H1 (cell line): ENCODE measurements around the gene GAMT. TPM values are rescaled to one million over a fixed set of nuclear protein-coding genes. Genes with fewer than 3 reads are reported as not detected.
A peak's percentile ranks its signal among the peaks of the same experiment; 100 is the strongest.

ENCODE experiments used
- CTCF ChIA-PET: fragments of 300-600 bp; sonication (Branson Sonifier 250); formaldehyde crosslinking; loops from one replicate; lab custom pipeline; 2021; ENCODE audit not compliant: partially characterized antibody; lab: Charles Lee
- POLR2A ChIA-PET: fragments of 300-600 bp; sonication (Branson Sonifier 250); formaldehyde crosslinking; loops from one replicate; lab custom pipeline; 2021; ENCODE audit warnings: inconsistent platforms; ENCODE audit not compliant: partially characterized antibody; lab: Charles Lee
- DNase-seq, 2 experiments: peaks; one replicate each; pipeline versions ENCODE4 v3.0.0 to v3.0.0-alpha.2; 2010 to 2022; ENCODE audit warnings: low spot score in 2 of 2, low read depth in 1 of 2, mixed read lengths in 1 of 2
- FAIRE-seq: peaks from 2 replicates; lab custom pipeline; 2011; peaks lifted over from hg19 to GRCh38; lab: Jason Lieb, UNC
- H2AFZ ChIP-seq: 2 replicates; pipeline ENCODE4 v1.8.1; 2012; ENCODE audit warnings: low read length, inconsistent platforms
- H2AK5ac ChIP-seq: 2 replicates; pipeline ENCODE4 v1.6.1; 2013; ENCODE audit warnings: low read depth, low read length
- H2BK120ac ChIP-seq: replicated peaks from 2 replicates; pipeline ENCODE3; 2013; ENCODE audit warnings: low read depth, low read length, inconsistent platforms
- H2BK12ac ChIP-seq: 2 replicates; pipeline ENCODE4 v1.6.1; 2013; ENCODE audit warnings: low read depth, low read length
- H2BK15ac ChIP-seq: 2 replicates; pipeline ENCODE4 v1.6.1; 2013; ENCODE audit warnings: low read length
- H2BK20ac ChIP-seq: 2 replicates; pipeline ENCODE4 v1.6.1; 2013; ENCODE audit warnings: low read length
- H2BK5ac ChIP-seq: 2 replicates; pipeline ENCODE4 v1.6.1; 2013; ENCODE audit warnings: low read depth, low read length
- H3K14ac ChIP-seq: 2 replicates; pipeline ENCODE4 v1.6.1; 2013; ENCODE audit warnings: inconsistent platforms; ENCODE audit not compliant: insufficient read length
- H3K18ac ChIP-seq: 2 replicates; pipeline ENCODE4 v1.6.1; 2013; ENCODE audit warnings: low read length; ENCODE audit errors: extremely low read depth
- H3K23ac ChIP-seq: 2 replicates; pipeline ENCODE4 v1.6.1; 2013; ENCODE audit warnings: inconsistent platforms; ENCODE audit not compliant: insufficient read length
- H3K23me2 ChIP-seq: 2 replicates; pipeline ENCODE4 v1.6.1; 2013; ENCODE audit warnings: low read depth, low read length
- H3K27ac ChIP-seq: 2 replicates; pipeline ENCODE4 v1.6.1; 2011; ENCODE audit warnings: low read depth, low read length, inconsistent platforms
- H3K27me3 ChIP-seq, 4 experiments: replicated peaks in 1 of 4; 1 replicate in 1 of 4; 2 replicates in 3 of 4; pipeline versions ENCODE4 v1.6.1 to v1.8.1; 2011 to 2013; ENCODE audit warnings: low read length in 3 of 4, mild to moderate bottlenecking in 3 of 4, inconsistent platforms in 2 of 4, mixed read lengths in 2 of 4, moderate library complexity in 1 of 4; ENCODE audit not compliant: control insufficient read depth in 3 of 4, insufficient read depth in 3 of 4; ENCODE audit errors: extremely low read depth in 1 of 4
- H3K36me3 ChIP-seq, 4 experiments: 2 replicates each; pipeline versions ENCODE4 v1.6.1 to v1.8.1; 2011 to 2013; ENCODE audit warnings: mild to moderate bottlenecking in 4 of 4, low read length in 3 of 4, moderate library complexity in 2 of 4, control low read depth in 1 of 4, inconsistent platforms in 1 of 4; ENCODE audit not compliant: insufficient read depth in 4 of 4, control insufficient read depth in 2 of 4
- H3K4ac ChIP-seq: replicated peaks from 2 replicates; pipeline ENCODE3; 2013; ENCODE audit warnings: low read length, low read depth, mixed read lengths, inconsistent platforms; ENCODE audit not compliant: insufficient read length
- H3K4me1 ChIP-seq, 4 experiments: replicated peaks in 1 of 4; 1 replicate in 1 of 4; 2 replicates in 3 of 4; pipeline versions ENCODE4 v1.6.1 to v1.8.1; 2011 to 2013; ENCODE audit warnings: low read length in 3 of 4, inconsistent platforms in 2 of 4, mixed read lengths in 1 of 4; ENCODE audit not compliant: insufficient read depth in 4 of 4, control insufficient read depth in 3 of 4
- H3K4me2 ChIP-seq, 2 experiments: 2 replicates each; pipeline versions ENCODE4 v1.6.1 to v1.8.1; 2011 to 2013; ENCODE audit warnings: low read depth in 2 of 2, low read length in 2 of 2, control low read depth in 1 of 2, inconsistent platforms in 1 of 2, mild to moderate bottlenecking in 1 of 2; ENCODE audit not compliant: insufficient read depth in 1 of 2
- H3K4me3 ChIP-seq, 4 experiments: fragments of 200-600, 300-600 bp in 1 of 4; sonication (generic), shearing (Covaris generic), sonication (Bioruptor Twin) in 1 of 4; 2 replicates each; pipeline versions ENCODE4 v1.5.1 to v1.8.1; 2011 to 2016; ENCODE audit warnings: low read length in 4 of 4, low read depth in 3 of 4, control low read depth in 2 of 4, inconsistent platforms in 2 of 4, mild to moderate bottlenecking in 2 of 4, mixed read lengths in 1 of 4, moderate library complexity in 1 of 4; ENCODE audit not compliant: insufficient read depth in 2 of 4; ENCODE audit errors: extremely low read depth in 1 of 4
- H3K56ac ChIP-seq: replicated peaks from 2 replicates; pipeline ENCODE3; 2013; ENCODE audit warnings: low read depth, mild to moderate bottlenecking, mixed read lengths, low read length, inconsistent platforms; ENCODE audit not compliant: insufficient read length
- H3K79me1 ChIP-seq: 2 replicates; pipeline ENCODE4 v1.6.1; 2013; ENCODE audit warnings: low read depth, low read length, control low read depth
- H3K79me2 ChIP-seq, 2 experiments: 2 replicates each; pipeline versions ENCODE4 v1.6.1 to v1.8.1; 2012 to 2013; ENCODE audit warnings: low read length in 2 of 2, mild to moderate bottlenecking in 2 of 2, inconsistent platforms in 1 of 2; ENCODE audit not compliant: insufficient read depth in 2 of 2, control insufficient read depth in 1 of 2
- H3K9ac ChIP-seq, 4 experiments: replicated peaks in 1 of 4; 1 replicate in 1 of 4; 2 replicates in 3 of 4; pipeline versions ENCODE4 v1.6.1 to v1.8.1; 2011 to 2013; ENCODE audit warnings: low read depth in 3 of 4, low read length in 3 of 4, control low read depth in 2 of 4, mild to moderate bottlenecking in 2 of 4, moderate library complexity in 2 of 4, inconsistent platforms in 1 of 4; ENCODE audit errors: extremely low read depth in 1 of 4
- H3K9me3 ChIP-seq, 2 experiments: 2 replicates each; pipeline versions ENCODE4 v1.6.1 to v1.8.1; 2012 to 2013; ENCODE audit warnings: mild to moderate bottlenecking in 2 of 2, moderate library complexity in 2 of 2, control low read depth in 1 of 2, inconsistent platforms in 1 of 2, low read depth in 1 of 2, low read length in 1 of 2, mixed read lengths in 1 of 2; ENCODE audit not compliant: insufficient read depth in 2 of 2
- H4K20me1 ChIP-seq, 2 experiments: replicated peaks in 1 of 2; 2 replicates each; pipeline versions ENCODE3 to v1.8.1; 2011 to 2013; ENCODE audit warnings: inconsistent platforms in 2 of 2, low read length in 2 of 2, mild to moderate bottlenecking in 1 of 2; ENCODE audit not compliant: insufficient read depth in 2 of 2, control insufficient read depth in 1 of 2
- H4K5ac ChIP-seq: 2 replicates; pipeline ENCODE4 v1.6.1; 2013; ENCODE audit warnings: low read length, low read depth, mixed read lengths, inconsistent platforms; ENCODE audit not compliant: insufficient read length
- H4K8ac ChIP-seq: 2 replicates; pipeline ENCODE4 v1.8.0; 2013; ENCODE audit warnings: mild to moderate bottlenecking, moderate library complexity, low read length, inconsistent platforms; ENCODE audit not compliant: insufficient read depth; ENCODE audit errors: extremely low read depth
- H4K91ac ChIP-seq: replicated peaks from 2 replicates; pipeline ENCODE3; 2013; ENCODE audit warnings: low read length, mixed read lengths, inconsistent platforms; ENCODE audit not compliant: insufficient read length
- GTF2F1 ChIP-seq: IDR thresholded peaks from 2 replicates; pipeline ENCODE4 v1.6.1; 2012; ENCODE audit warnings: low read depth, low read length, improper control_type of control experiment, borderline replicate concordance
- WGBS, 2 experiments: shearing (Covaris generic) in 1 of 2; methylation state at CpG; one replicate each; pipeline versions ENCODE4 v1.1.6 to v1.1.7; 2013 to 2015; ENCODE audit warnings: low lambda C conversion rate in 2 of 2, mixed read lengths in 2 of 2, inconsistent platforms in 1 of 2, low coverage in 1 of 2, missing lambda C conversion rate in 1 of 2; ENCODE audit not compliant: insufficient replicate concordance in 2 of 2, insufficient coverage in 1 of 2, insufficient read length in 1 of 2; ENCODE audit errors: extremely low coverage in 1 of 2, missing lambda C conversion rate in 1 of 2; 5-methylcytosine and 5-hydroxymethylcytosine counted together
- polyA plus RNA-seq, 7 experiments: library from polyadenylated mRNA; depleted of rRNA in 3 of 7; stranded (reverse) in 5 of 7; unstranded in 2 of 7; fragments of >200 nt in 5 of 7; fragments of 200-250 nt in 2 of 7; gene quantifications; 1 replicate in 5 of 7; 2 replicates in 1 of 7; 4 replicates in 1 of 7; pipeline versions ENCODE4 v1.2.1 to v1.2.3, GENCODE V29; 2011 to 2013; ENCODE audit warnings: missing spikeins in 2 of 7, mixed read lengths in 2 of 7
- total RNA-seq: library from RNA; stranded (reverse); fragmentation: NEBNext Ultra II Directional; extraction: Animal tissue kit (Norgen Biotek cat#: 25700); gene quantifications from 2 replicates; pipeline ENCODE4 v1.2.1, GENCODE V29; 2021
- TF ChIP-seq, protein P1 (sequence below): IDR thresholded peaks from 2 replicates; pipeline ENCODE4 v1.6.1; 2011; ENCODE audit warnings: low read depth, mild to moderate bottlenecking, low read length; ENCODE audit not compliant: insufficient read depth

Gene GAMT
- total and polyA plus RNA-seq, 2 of the 8 experiments (the other 6 are each of a cell fraction or from before 2014, with no cell fraction given), result 17.2 to 35.6 TPM

DNA sequence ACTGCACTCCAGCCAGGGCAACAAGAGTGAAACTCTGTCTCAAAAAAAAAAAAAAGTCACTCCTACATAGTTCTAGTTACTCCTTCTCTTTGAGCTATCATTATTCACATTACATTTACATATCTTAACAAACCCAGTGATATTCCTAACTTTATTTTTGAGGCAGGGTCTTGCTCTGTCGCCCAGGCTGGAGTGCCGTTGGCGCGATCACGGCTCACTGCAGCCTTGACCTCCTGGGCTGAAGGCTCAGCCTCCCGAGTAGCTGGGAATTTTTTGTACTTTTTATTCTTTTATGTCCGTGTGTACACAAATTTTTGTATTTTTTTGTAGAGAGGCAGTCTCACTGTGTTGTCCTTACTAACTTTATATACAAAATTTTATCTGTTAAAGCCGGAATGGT is 36.3 kb upstream of the GAMT start:
- Histone ChIP-seq H3K23ac (no peak overlapping the region), H3K36me3 (peaks cover 35 to 59% (median 45%) of the 10 kb centered on the region in 4 experiments), H3K18ac (no peak overlapping the region), H2BK20ac (no peak overlapping the region), H2BK15ac (no peak overlapping the region), H3K79me1 (peaks cover 6% of the 10 kb centered on the region), H4K91ac (no peak overlapping the region), H3K4me3 (peak overlapping the region in 1 of 4 experiments; percentile 89; a peak in 1 of 8 replicates), H3K9me3 (no peaks in the 10 kb centered on the region), H2BK120ac (no peak overlapping the region), H3K79me2 (peaks cover 2 to 24% of the 10 kb centered on the region in 2 experiments; a peak in 3 of 4 replicates), H4K20me1 (peaks cover 26 to 31% of the 10 kb centered on the region in 2 experiments), H3K14ac (no peak overlapping the region), H2BK5ac (no peak overlapping the region), H3K27me3 (no peaks in the 10 kb centered on the region), H2AFZ (no peak overlapping the region), H2BK12ac (no peak overlapping the region), H3K4me2 (0 out of 4 replicates have a peak overlapping the region, but pooled peaks of 1 of the 2 experiments have one; percentile 30), H3K9ac (no peak overlapping the region), H3K27ac (no peak overlapping the region), H4K5ac (no peak overlapping the region), H2AK5ac (no peak overlapping the region), H3K4ac (no peak overlapping the region), H3K23me2 (peaks cover 3% of the 10 kb centered on the region; the same call in 1 of the 2 replicates), H3K4me1 (peaks cover 0 to 5% (median 4%) of the 10 kb centered on the region in 4 experiments; a peak in 4 of 7 replicates), H3K56ac (no peak overlapping the region), H4K8ac (no peak overlapping the region)
- FAIRE-seq (no peak), DNase-seq (no peak)
- ChIA-PET CTCF (interaction anchor here (0.6 to 2.0 kb wide), 4 partner anchors 11 to 67 kb away, joined by 3 to 8 read pairs (median 5); no protein-coding TSS in a partner anchor), POLR2A (interaction anchor here (0.6 to 3.8 kb wide), 13 partner anchors 13 to 175 kb away, joined by 3 to 24 read pairs (median 3); no protein-coding TSS in a partner anchor)
- 86% methylated on average over 8 of the region's 8 CpGs; no CpG with 5 or more reads in 1 of the 2 experiments for WGBS, 2 experiments
- TF ChIP-seq, protein P1, sequence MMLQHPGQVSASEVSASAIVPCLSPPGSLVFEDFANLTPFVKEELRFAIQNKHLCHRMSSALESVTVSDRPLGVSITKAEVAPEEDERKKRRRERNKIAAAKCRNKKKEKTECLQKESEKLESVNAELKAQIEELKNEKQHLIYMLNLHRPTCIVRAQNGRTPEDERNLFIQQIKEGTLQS, result no peak
- TF ChIP-seq GTF2F1, result no peak
